ENCODE results near the gene PHYKPL.
"Not testable (repeated sequence)": the region's sequence is repeated elsewhere in the genome, so short reads cannot be mapped to it uniquely, and the experiment has no call there.

Gene PHYKPL

DNA sequence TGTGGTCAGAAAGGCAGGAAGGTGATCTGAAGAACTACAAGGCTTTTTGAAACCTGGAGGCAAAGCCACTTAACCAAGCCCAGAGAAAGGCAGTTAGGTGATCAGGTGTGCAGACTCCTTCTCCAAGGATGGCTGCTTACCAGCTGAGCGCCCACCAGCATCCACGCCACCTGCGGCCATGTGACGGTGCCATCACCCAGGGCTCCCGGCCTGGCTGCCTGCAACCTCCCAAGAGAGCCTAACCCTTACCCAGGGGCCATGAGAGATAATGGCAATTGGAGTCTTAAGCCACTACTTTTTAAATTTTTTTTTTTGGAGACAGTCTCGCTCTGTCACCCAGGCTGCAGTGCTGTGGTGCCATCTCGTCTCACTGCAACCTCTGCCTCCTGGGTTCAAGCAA, 33.1 kb upstream of the PHYKPL start:
- no peaks in the 10 kb centered on the region for H3K9me3 ChIP-seq (ENCODE audit: control insufficient read depth in 2 of 2, low read length in 2 of 2)
- H3K4me3 ChIP-seq (ENCODE audit: low read length in 2 of 2), result no peak overlapping the region
- H3K4me1 ChIP-seq (ENCODE audit: control insufficient read depth, insufficient read depth, low read length), result no peaks in the 10 kb centered on the region
- H3K9ac ChIP-seq (ENCODE audit: low read length in 2 of 2), result no peak overlapping the region
- no peaks in the 10 kb centered on the region for H3K27me3 ChIP-seq (ENCODE audit: control insufficient read depth in 1 of 2, insufficient read depth in 2 of 2, low read length in 2 of 2)
- H3K36me3 ChIP-seq (ENCODE audit: control insufficient read depth in 2 of 2, insufficient read depth in 2 of 2, low read length in 2 of 2), result no peaks in the 10 kb centered on the region
- no peak overlapping the region for H3K27ac ChIP-seq (ENCODE audit: low read length)

DNA sequence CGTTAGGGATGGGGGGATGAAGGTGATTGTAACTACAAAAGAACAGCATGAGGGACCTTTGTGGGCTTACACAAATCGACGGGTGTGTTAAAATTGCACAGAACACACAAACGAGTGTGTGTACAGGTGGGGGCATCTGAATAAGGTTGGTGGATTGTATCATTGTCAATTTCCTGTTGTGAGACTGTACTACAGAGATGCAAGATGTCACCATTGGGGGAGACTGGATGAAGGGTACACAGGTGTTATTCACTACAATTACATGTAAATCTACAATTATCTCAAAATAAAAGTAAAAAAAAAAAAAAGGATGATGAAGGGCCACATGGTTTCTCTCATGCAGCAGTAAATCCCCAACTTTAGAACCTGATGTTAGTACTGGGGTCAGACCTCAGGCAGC, 31.4 kb upstream of the PHYKPL start:
- Histone ChIP-seq H3K4me1 (ENCODE audit: control insufficient read depth, insufficient read depth, low read length) (no peaks in the 10 kb centered on the region), H3K27ac (ENCODE audit: low read length) (no peak overlapping the region), H3K27me3 (ENCODE audit: control insufficient read depth in 1 of 2, insufficient read depth in 2 of 2, low read length in 2 of 2) (no peaks in the 10 kb centered on the region), H3K36me3 (ENCODE audit: control insufficient read depth in 2 of 2, insufficient read depth in 2 of 2, low read length in 2 of 2) (no peaks in the 10 kb centered on the region), H3K9ac (ENCODE audit: low read length in 2 of 2) (no peak overlapping the region), H3K9me3 (ENCODE audit: control insufficient read depth in 2 of 2, low read length in 2 of 2) (no peaks in the 10 kb centered on the region), H3K4me3 (ENCODE audit: low read length in 2 of 2) (no peak overlapping the region)

DNA sequence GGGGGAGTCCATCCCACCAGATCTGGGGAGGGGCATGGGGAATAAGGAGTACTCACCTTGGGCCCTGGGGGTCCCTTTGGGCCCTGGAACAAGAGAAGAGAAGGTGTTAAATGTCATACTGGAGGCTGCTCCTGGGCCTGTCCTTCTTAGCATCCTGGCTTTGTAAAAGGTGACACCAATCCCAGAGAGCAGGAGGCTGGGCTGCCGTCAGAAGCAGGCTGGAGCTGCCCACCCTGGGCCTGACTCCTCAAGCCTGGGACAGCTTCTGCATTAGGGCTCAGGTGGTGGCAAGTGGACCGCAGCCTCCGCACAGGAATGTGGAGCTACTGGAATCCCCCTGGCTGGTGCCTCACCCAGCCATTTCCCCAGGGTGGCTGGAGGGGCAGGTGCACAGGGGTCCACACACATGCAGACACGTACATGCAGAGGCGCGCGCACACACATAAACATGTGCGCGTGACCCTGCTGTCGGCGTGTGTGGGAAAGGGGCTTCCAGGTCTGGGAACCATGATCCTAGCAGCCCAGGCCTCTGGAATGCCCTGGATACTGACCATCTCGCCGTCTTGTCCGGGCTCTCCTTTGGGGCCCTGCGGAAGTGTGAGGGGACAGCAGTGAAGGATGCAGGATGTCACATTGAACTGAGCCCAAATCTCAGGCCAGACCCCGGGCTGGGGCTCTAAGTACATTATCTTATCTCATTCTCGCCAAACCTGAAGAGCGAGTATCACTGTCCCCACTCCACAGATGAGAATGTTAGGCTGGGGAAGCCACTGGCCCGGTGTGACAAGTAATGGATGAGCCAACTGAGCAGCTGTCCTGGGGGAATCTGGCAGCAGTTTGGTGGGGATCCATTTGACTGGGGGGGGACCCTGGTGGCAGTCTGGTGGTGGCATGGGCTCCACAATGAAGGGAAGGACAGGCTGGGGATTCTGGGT, 29.3 kb upstream of the PHYKPL start:
- no peaks in the 10 kb centered on the region for H3K36me3 ChIP-seq (ENCODE audit: control insufficient read depth in 2 of 2, insufficient read depth in 2 of 2, low read length in 2 of 2)
- no peak overlapping the region for H3K4me3 ChIP-seq (ENCODE audit: low read length in 2 of 2)
- no peak overlapping the region for H3K27ac ChIP-seq (ENCODE audit: low read length)
- no peaks in the 10 kb centered on the region for H3K9me3 ChIP-seq (ENCODE audit: control insufficient read depth in 2 of 2, low read length in 2 of 2)
- no peaks in the 10 kb centered on the region for H3K27me3 ChIP-seq (ENCODE audit: control insufficient read depth in 1 of 2, insufficient read depth in 2 of 2, low read length in 2 of 2)
- H3K9ac ChIP-seq (ENCODE audit: low read length in 2 of 2), result no peak overlapping the region
- H3K4me1 ChIP-seq (ENCODE audit: control insufficient read depth, insufficient read depth, low read length), result no peaks in the 10 kb centered on the region

DNA sequence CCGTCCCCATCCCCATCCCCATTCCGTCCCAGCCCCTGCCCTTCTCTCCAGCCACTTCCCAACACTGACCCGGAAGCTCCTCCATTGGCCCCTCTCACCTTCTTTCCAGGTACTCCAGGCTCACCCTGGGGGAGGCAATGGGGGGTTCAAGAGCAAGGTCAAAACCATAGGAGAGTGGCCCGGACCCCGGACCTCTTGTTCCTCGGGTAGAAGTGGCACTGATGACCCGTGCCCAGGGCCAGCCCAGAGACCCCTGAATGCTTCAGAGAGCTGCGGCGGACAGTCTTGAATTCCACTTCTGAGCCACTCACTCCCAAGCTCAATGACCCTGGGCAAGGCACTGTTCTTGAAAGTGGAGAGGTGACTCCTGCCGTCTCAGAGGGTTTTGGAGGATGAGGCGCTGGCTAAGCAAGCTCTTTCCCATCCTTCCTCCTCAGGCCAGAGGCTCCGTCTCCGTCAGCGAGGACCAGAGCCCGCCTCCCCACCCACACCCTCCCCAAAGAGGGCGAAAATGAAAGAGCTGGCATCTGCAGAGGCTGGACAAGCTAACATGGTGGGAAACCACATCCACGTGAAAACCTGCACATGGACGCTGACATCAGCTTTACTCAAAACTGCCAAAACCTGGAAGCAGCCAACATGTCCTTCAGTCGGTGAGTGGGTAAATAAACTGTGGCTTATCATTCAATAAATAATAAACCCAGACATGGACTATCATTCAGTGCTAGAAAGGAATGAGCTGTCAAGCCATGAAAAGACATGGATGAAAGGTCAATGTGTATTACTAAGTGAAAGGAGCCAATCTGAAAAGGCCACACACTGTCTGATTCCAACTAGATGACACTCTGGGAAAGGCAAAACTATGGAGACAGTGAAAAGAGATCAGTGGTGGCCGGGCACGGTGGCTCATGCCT, 27.3 kb upstream of the PHYKPL start:
- H3K27ac ChIP-seq (ENCODE audit: low read length), result no peak overlapping the region
- no peaks in the 10 kb centered on the region for H3K4me1 ChIP-seq (ENCODE audit: control insufficient read depth, insufficient read depth, low read length)
- H3K36me3 ChIP-seq (ENCODE audit: control insufficient read depth in 2 of 2, insufficient read depth in 2 of 2, low read length in 2 of 2), result no peaks in the 10 kb centered on the region
- H3K27me3 ChIP-seq (ENCODE audit: control insufficient read depth in 1 of 2, insufficient read depth in 2 of 2, low read length in 2 of 2), result no peaks in the 10 kb centered on the region
- no peak overlapping the region for H3K9ac ChIP-seq (ENCODE audit: low read length in 2 of 2)
- no peaks in the 10 kb centered on the region for H3K9me3 ChIP-seq (ENCODE audit: control insufficient read depth in 2 of 2, low read length in 2 of 2)
- H3K4me3 ChIP-seq (ENCODE audit: low read length in 2 of 2), result no peak overlapping the region

GRCh38 chr5:178257650-178258049, 25.0 kb upstream of the PHYKPL start:
- no peak overlapping the region for H3K9ac ChIP-seq (ENCODE audit: low read length in 2 of 2)
- H3K4me1 ChIP-seq (ENCODE audit: control insufficient read depth, insufficient read depth, low read length), result no peaks in the 10 kb centered on the region
- no peaks in the 10 kb centered on the region for H3K27me3 ChIP-seq (ENCODE audit: control insufficient read depth in 1 of 2, insufficient read depth in 2 of 2, low read length in 2 of 2)
- H3K27ac ChIP-seq (ENCODE audit: low read length), result no peak overlapping the region
- no peaks in the 10 kb centered on the region for H3K36me3 ChIP-seq (ENCODE audit: control insufficient read depth in 2 of 2, insufficient read depth in 2 of 2, low read length in 2 of 2)
- no peak overlapping the region for H3K4me3 ChIP-seq (ENCODE audit: low read length in 2 of 2)
- H3K9me3 ChIP-seq (ENCODE audit: control insufficient read depth in 2 of 2, low read length in 2 of 2), result no peaks in the 10 kb centered on the region

DNA sequence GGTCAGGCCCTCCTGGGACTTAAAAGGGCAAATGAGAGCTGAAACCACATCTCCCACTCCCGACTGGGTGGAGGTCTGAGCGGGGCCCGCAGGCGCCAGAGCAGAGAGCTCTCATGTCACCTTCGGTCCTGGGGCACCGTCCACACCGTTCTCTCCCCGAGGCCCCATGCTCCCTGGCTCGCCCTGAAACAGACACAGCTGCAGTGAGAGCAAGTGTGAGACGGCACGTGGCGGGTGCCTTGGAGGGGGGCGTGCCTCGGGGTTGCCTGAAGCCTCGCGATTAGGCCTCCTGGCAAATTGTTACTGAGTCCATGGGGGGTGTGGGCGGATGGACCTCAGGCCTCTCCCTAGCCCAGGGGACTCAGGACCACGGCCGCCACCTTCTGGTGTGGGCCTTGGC, 24.1 kb upstream of the PHYKPL start:
- Histone ChIP-seq H3K4me3 (ENCODE audit: low read length in 2 of 2) (no peak overlapping the region), H3K4me1 (ENCODE audit: control insufficient read depth, insufficient read depth, low read length) (no peaks in the 10 kb centered on the region), H3K36me3 (ENCODE audit: control insufficient read depth in 2 of 2, insufficient read depth in 2 of 2, low read length in 2 of 2) (no peaks in the 10 kb centered on the region), H3K9me3 (ENCODE audit: control insufficient read depth in 2 of 2, low read length in 2 of 2) (no peaks in the 10 kb centered on the region), H3K27ac (ENCODE audit: low read length) (no peak overlapping the region), H3K9ac (ENCODE audit: low read length in 2 of 2) (no peak overlapping the region), H3K27me3 (ENCODE audit: control insufficient read depth in 1 of 2, insufficient read depth in 2 of 2, low read length in 2 of 2) (no peaks in the 10 kb centered on the region)

DNA sequence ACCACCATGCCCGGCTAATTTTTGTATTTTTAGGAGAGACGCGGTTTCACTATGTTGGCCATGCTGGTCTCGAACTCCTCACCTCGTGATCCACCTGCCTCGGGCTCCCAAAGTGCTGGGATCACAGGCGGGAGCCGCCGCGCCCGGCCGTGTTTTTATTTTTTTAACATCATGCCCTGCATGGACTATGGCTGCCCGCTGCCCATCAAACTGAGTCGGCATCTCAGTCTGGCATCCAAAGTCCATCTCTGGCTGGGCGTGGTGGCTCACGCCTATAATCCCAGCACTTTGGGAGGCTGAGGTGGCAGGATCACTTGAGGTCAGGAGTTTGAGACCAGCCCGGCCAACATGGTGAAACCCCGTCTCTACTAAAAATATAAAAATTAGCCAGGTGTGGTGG, 21.0 kb upstream of the PHYKPL start:
- H3K27me3 ChIP-seq (ENCODE audit: control insufficient read depth in 1 of 2, insufficient read depth in 2 of 2, low read length in 2 of 2); H3K4me3 ChIP-seq (ENCODE audit: low read length in 2 of 2): not testable (repeated sequence)

GRCh38 chr5:178252258-178252657, 19.7 kb upstream of the PHYKPL start:
- H3K4me3 ChIP-seq (ENCODE audit: low read length in 2 of 2), result no peak overlapping the region
- H3K9ac ChIP-seq (ENCODE audit: low read length in 2 of 2), result no peak overlapping the region
- no peaks in the 10 kb centered on the region for H3K36me3 ChIP-seq (ENCODE audit: control insufficient read depth in 2 of 2, insufficient read depth in 2 of 2, low read length in 2 of 2)
- H3K27ac ChIP-seq (ENCODE audit: low read length), result no peak overlapping the region
- H3K9me3 ChIP-seq (ENCODE audit: control insufficient read depth in 2 of 2, low read length in 2 of 2), result no peaks in the 10 kb centered on the region
- peaks cover 0 to 2% of the 10 kb centered on the region in 2 donors for H3K27me3 ChIP-seq (ENCODE audit: control insufficient read depth in 1 of 2, insufficient read depth in 2 of 2, low read length in 2 of 2)
- no peaks in the 10 kb centered on the region for H3K4me1 ChIP-seq (ENCODE audit: control insufficient read depth, insufficient read depth, low read length)

More for the DNA sequence above, 21.0 kb upstream of the PHYKPL start:
- not testable (repeated sequence) for H3K9ac ChIP-seq (ENCODE audit: low read length in 2 of 2); H3K9me3 ChIP-seq (ENCODE audit: control insufficient read depth in 2 of 2, low read length in 2 of 2); H3K27ac ChIP-seq (ENCODE audit: low read length); H3K36me3 ChIP-seq (ENCODE audit: control insufficient read depth in 2 of 2, insufficient read depth in 2 of 2, low read length in 2 of 2); H3K4me1 ChIP-seq (ENCODE audit: control insufficient read depth, insufficient read depth, low read length)

DNA sequence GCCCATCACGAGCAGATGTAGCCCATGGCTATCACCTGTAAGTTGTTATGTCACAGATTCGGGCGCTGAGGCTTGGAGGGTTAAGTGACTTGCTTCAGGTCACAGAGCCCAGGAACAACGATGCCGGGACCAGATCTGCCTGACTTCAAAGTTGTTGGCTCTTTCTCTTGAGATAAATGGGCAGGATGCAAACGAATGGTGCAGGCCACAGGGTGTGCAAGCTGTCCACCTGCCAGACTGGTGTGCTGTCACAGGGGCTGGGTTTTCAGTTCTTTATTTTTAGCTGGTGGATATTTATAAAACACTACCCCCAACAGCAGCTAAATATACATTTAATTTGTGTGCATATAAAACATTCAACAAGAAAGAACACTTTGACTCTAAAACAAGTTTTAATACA, 17.7 kb upstream of the PHYKPL start:
- Histone ChIP-seq H3K4me1 (ENCODE audit: control insufficient read depth, insufficient read depth, low read length) (no peaks in the 10 kb centered on the region), H3K9ac (ENCODE audit: low read length in 2 of 2) (no peak overlapping the region), H3K4me3 (ENCODE audit: low read length in 2 of 2) (no peak overlapping the region), H3K9me3 (ENCODE audit: control insufficient read depth in 2 of 2, low read length in 2 of 2) (no peaks in the 10 kb centered on the region), H3K27me3 (ENCODE audit: control insufficient read depth in 1 of 2, insufficient read depth in 2 of 2, low read length in 2 of 2) (peaks cover 0 to 2% of the 10 kb centered on the region in 2 donors), H3K36me3 (ENCODE audit: control insufficient read depth in 2 of 2, insufficient read depth in 2 of 2, low read length in 2 of 2) (no peaks in the 10 kb centered on the region), H3K27ac (ENCODE audit: low read length) (no peak overlapping the region)

DNA sequence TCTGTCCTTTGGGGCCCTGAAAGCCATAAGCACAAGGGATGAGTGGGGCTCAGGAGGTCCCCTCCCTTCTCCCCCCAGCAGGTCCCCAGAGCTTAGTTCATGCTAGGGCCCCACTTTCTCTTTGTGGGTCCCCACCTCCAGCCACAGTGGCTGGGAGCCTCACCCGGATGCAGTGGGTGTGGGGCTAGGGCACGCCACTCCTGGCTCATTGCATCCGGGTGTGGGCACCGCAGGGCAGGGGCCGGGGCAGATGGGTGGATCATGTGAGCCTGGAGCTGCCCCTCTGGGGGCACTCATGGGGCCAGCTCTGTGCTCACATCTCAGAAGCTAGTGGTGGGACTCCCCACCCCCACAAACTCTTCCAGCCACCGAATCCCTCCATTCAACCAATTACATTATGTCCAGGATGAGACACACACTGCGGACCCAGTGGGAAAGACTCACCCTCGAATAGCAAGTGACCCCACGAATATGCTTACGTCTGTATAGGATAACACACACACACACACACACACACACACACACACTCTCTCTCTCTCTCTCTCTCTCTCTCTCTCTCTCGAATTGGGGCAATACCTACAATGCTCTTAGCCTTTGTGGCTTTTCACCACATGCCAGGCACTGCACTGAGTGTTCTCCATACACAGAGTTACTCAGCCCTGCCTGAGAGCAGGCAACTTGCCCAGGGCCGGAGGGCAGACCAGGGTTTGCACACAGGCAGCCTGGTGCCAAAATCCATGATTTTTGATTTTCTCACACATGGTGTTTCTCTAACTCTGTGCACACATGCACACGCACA, 16.8 kb upstream of the PHYKPL start:
- no peak overlapping the region for H3K9ac ChIP-seq (ENCODE audit: low read length in 2 of 2)
- H3K27ac ChIP-seq (ENCODE audit: low read length), result no peak overlapping the region
- H3K9me3 ChIP-seq (ENCODE audit: control insufficient read depth in 2 of 2, low read length in 2 of 2), result no peaks in the 10 kb centered on the region
- no peaks in the 10 kb centered on the region for H3K36me3 ChIP-seq (ENCODE audit: control insufficient read depth in 2 of 2, insufficient read depth in 2 of 2, low read length in 2 of 2)
- H3K4me1 ChIP-seq (ENCODE audit: control insufficient read depth, insufficient read depth, low read length), result no peaks in the 10 kb centered on the region
- peaks cover 0 to 2% of the 10 kb centered on the region in 2 donors for H3K27me3 ChIP-seq (ENCODE audit: control insufficient read depth in 1 of 2, insufficient read depth in 2 of 2, low read length in 2 of 2)
- no peak overlapping the region for H3K4me3 ChIP-seq (ENCODE audit: low read length in 2 of 2)
